Astrocyte of the hippocampus (primary cell): ENCODE results near the gene AOPEP.

ENCODE experiments used
- DNase-seq: peaks from one replicate; pipeline ENCODE4 v3.0.0; 2011; ENCODE audit warnings: low read depth, low spot score

AOPEP gene

GRCh38 chr9:95055851-95056551 is 329.5 kb downstream of the AOPEP start:
- peak; percentile 71 for DNase-seq

GRCh38 chr9:95057101-95057500 is 330.6 kb downstream of the AOPEP start:
- no peak for DNase-seq

GRCh38 chr9:95058121-95058785 is 331.8 kb downstream of the AOPEP start:
- DNase-seq = no peak

GRCh38 chr9:95058795-95059386 is 332.4 kb downstream of the AOPEP start:
- DNase-seq = no peak

GRCh38 chr9:95060234-95060633 is 333.7 kb downstream of the AOPEP start:
- no peak for DNase-seq

GRCh38 chr9:95060916-95061315 is 334.4 kb downstream of the AOPEP start:
- DNase-seq = no peak

- DNase-seq = no peak
These were observed 335.6 kb downstream of the AOPEP start for GRCh38 chr9:95061916-95062595.

GRCh38 chr9:95062596-95063065 is 336.1 kb downstream of the AOPEP start:
- DNase-seq = no peak

- no peak for DNase-seq
These were observed 336.8 kb downstream of the AOPEP start for GRCh38 chr9:95063300-95063699.

GRCh38 chr9:95065224-95065623 is 338.7 kb downstream of the AOPEP start:
- no peak for DNase-seq

- DNase-seq = no peak
These were observed 340.6 kb downstream of the AOPEP start for GRCh38 chr9:95067057-95067456.

GRCh38 chr9:95067897-95068296 is 341.4 kb downstream of the AOPEP start:
- DNase-seq = peak; percentile 3

GRCh38 chr9:95070549-95071021 is 344.1 kb downstream of the AOPEP start:
- no peak for DNase-seq

GRCh38 chr9:95071450-95071849 is 345.0 kb downstream of the AOPEP start:
- no peak for DNase-seq

GRCh38 chr9:95071925-95072324 is 345.4 kb downstream of the AOPEP start:
- DNase-seq = no peak

GRCh38 chr9:95073042-95073607 is 346.6 kb downstream of the AOPEP start:
- DNase-seq = no peak

GRCh38 chr9:95073918-95074317 is 347.4 kb downstream of the AOPEP start:
- DNase-seq = no peak

GRCh38 chr9:95074632-95075031 is 348.1 kb downstream of the AOPEP start:
- no peak for DNase-seq

GRCh38 chr9:95075700-95076099 is 349.2 kb downstream of the AOPEP start:
- DNase-seq = no peak

GRCh38 chr9:95076696-95077052 is 350.2 kb downstream of the AOPEP start:
- DNase-seq = no peak

- no peak for DNase-seq
These were observed 350.7 kb downstream of the AOPEP start for GRCh38 chr9:95077053-95077765.
